CD14-positive monocyte (primary cell): ENCODE measurements around the gene SNCB. TPM values are rescaled to one million over a fixed set of nuclear protein-coding genes. Genes with fewer than 3 reads are reported as not detected.

Experiments
- DNase-seq, 3 donors: peaks; one replicate each; pipeline ENCODE4 v3.0.0-alpha.2; 2011 to 2022
- H2AFZ ChIP-seq: 2 replicates; pipeline ENCODE4 v1.6.0; 2012; ENCODE audit warnings: mild to moderate bottlenecking, low read depth, low read length, inconsistent platforms; ENCODE audit not compliant: insufficient read depth, poor library complexity, severe bottlenecking
- H3K27ac ChIP-seq, 2 donors: 1 replicate in 1 of 2; 2 replicates in 1 of 2; pipeline ENCODE4 v1.5.1; 2012 to 2013; ENCODE audit warnings: low read length in 2 of 2, control low read depth in 1 of 2, inconsistent platforms in 1 of 2, low read depth in 1 of 2, mild to moderate bottlenecking in 1 of 2
- H3K27me3 ChIP-seq, 2 donors: one replicate each; pipeline versions ENCODE4 v1.6.0 to v1.6.1; 2011 to 2013; ENCODE audit warnings: low read length in 2 of 2; ENCODE audit not compliant: control insufficient read depth in 2 of 2, insufficient read depth in 2 of 2
- H3K36me3 ChIP-seq, 2 donors: replicated peaks in 1 of 2; 1 replicate in 1 of 2; 2 replicates in 1 of 2; pipeline versions ENCODE4 v1.5.1 to v1.6.1; 2012 to 2013; ENCODE audit warnings: low read length in 2 of 2, control low read depth in 1 of 2, inconsistent platforms in 1 of 2, mild to moderate bottlenecking in 1 of 2; ENCODE audit not compliant: insufficient read depth in 2 of 2, control insufficient read depth in 1 of 2
- H3K4me1 ChIP-seq, 2 donors: 1 replicate in 1 of 2; 2 replicates in 1 of 2; pipeline versions ENCODE4 v1.5.1 to v1.6.1; 2012 to 2013; ENCODE audit warnings: low read length in 2 of 2, control low read depth in 1 of 2, inconsistent platforms in 1 of 2, mild to moderate bottlenecking in 1 of 2, moderate library complexity in 1 of 2; ENCODE audit not compliant: insufficient read depth in 2 of 2, control insufficient read depth in 1 of 2
- H3K4me2 ChIP-seq: replicated peaks from 2 replicates; pipeline ENCODE3; 2012; ENCODE audit warnings: low read length, moderate library complexity, mild to moderate bottlenecking; ENCODE audit not compliant: poor library complexity, severe bottlenecking; ENCODE audit errors: extremely low read depth
- H3K4me3 ChIP-seq, 3 experiments: fragments of 200-600 bp in 1 of 3; sonication (generic) in 1 of 3; replicated peaks in 1 of 3; 1 replicate in 2 of 3; 2 replicates in 1 of 3; pipeline ENCODE4 v1.5.1; 2011 to 2013; ENCODE audit warnings: low read length in 3 of 3, mild to moderate bottlenecking in 3 of 3, control low read depth in 2 of 3, low read depth in 2 of 3, inconsistent platforms in 1 of 3, moderate library complexity in 1 of 3
- H3K79me2 ChIP-seq: 2 replicates; pipeline ENCODE4 v1.6.0; 2012; ENCODE audit warnings: mild to moderate bottlenecking, control low read depth, inconsistent platforms, low read length, moderate library complexity; ENCODE audit not compliant: insufficient read depth
- H3K9ac ChIP-seq: 2 replicates; pipeline ENCODE4 v1.6.0; 2017; ENCODE audit warnings: low read length, mild to moderate bottlenecking; ENCODE audit not compliant: insufficient read depth, poor library complexity, severe bottlenecking
- H3K9me3 ChIP-seq, 2 donors: replicated peaks in 1 of 2; 1 replicate in 1 of 2; 2 replicates in 1 of 2; pipeline versions ENCODE4 v1.5.1 to v1.6.1; 2012 to 2013; ENCODE audit warnings: low read length in 2 of 2, control low read depth in 1 of 2; ENCODE audit not compliant: control insufficient read depth in 1 of 2, insufficient read depth in 1 of 2
- H4K20me1 ChIP-seq: 2 replicates; pipeline ENCODE4 v1.6.0; 2012; ENCODE audit warnings: mild to moderate bottlenecking, low read length, control low read depth, moderate library complexity; ENCODE audit not compliant: insufficient read depth
- H3K27ac Mint-ChIP-seq, 7 donors: one replicate each; pipeline ENCODE4 v1.8.0; 2020; ENCODE audit warnings: mild to moderate bottlenecking in 7 of 7, mixed read lengths in 7 of 7, moderate library complexity in 6 of 7, inconsistent platforms in 2 of 7
- H3K27me3 Mint-ChIP-seq, 3 donors: one replicate each; pipeline ENCODE4 v1.8.0; 2021 to 2022; ENCODE audit warnings: low read depth in 3 of 3, mild to moderate bottlenecking in 3 of 3, mixed read lengths in 3 of 3, moderate library complexity in 3 of 3, inconsistent platforms in 1 of 3
- H3K36me3 Mint-ChIP-seq, 2 donors: one replicate each; pipeline ENCODE4 v1.8.0; 2020; ENCODE audit warnings: mixed read lengths in 2 of 2, inconsistent platforms in 1 of 2, mild to moderate bottlenecking in 1 of 2
- H3K4me1 Mint-ChIP-seq: one replicate; pipeline ENCODE4 v1.8.0; 2020; ENCODE audit warnings: mild to moderate bottlenecking, mixed read lengths
- H3K4me3 Mint-ChIP-seq, 2 donors: one replicate each; pipeline ENCODE4 v1.8.0; 2020; ENCODE audit warnings: mild to moderate bottlenecking in 2 of 2, mixed read lengths in 2 of 2, moderate library complexity in 1 of 2
- H3K9me3 Mint-ChIP-seq, 7 donors: one replicate each; pipeline ENCODE4 v1.8.0; 2020 to 2022; ENCODE audit warnings: mixed read lengths in 7 of 7, mild to moderate bottlenecking in 6 of 7, moderate library complexity in 6 of 7, inconsistent platforms in 2 of 7
- CTCF ChIP-seq: fragments of 200-600 bp; IDR thresholded peaks from one replicate; pipeline ENCODE4 v1.8.0; 2022; ENCODE audit warnings: antibody characterized with exemption, mild to moderate bottlenecking
- whole genome bisulfite sequencing: methylation state at CpG from one replicate; pipeline ENCODE4 v1.1.5; 2013; ENCODE audit warnings: missing lambda C conversion rate; ENCODE audit not compliant: insufficient coverage; 5-methylcytosine and 5-hydroxymethylcytosine counted together
- intact Hi-C, 2 donors: fragments of 100-400 bp; cut with micrococcal nuclease; formaldehyde crosslinking; loops; one replicate each; pipeline versions ENCODE4 v1.15.0 to v1.15.1; 2023
- polyA plus RNA-seq, 3 donors: library from polyadenylated mRNA; depleted of rRNA in 1 of 3; unstranded in 2 of 3; stranded (reverse) in 1 of 3; fragments of 300-500 nt in 2 of 3; fragments of >200 nt in 1 of 3; fragmentation: Illumina TruSeq in 2 of 3; gene quantifications; 1 replicate in 2 of 3; 2 replicates in 1 of 3; pipeline ENCODE4 v1.2.3, GENCODE V29; 2012 to 2021

Gene SNCB
- polyA plus RNA-seq, 3 donors = not detected

GRCh38 chr5:176594554-176594953, 35.8 kb downstream of the SNCB start:
- no peak overlapping the region for H3K27ac Mint-ChIP-seq
- intact Hi-C loops = no loop called here
- Histone ChIP-seq H3K27ac (no peak overlapping the region), H3K27me3 (peaks cover 0 to 29% of the 10 kb centered on the region in 2 donors), H3K4me2 (no peak overlapping the region), H2AFZ (no peak overlapping the region), H3K9me3 (peaks cover 17 to 20% of the 10 kb centered on the region in 2 donors), H3K4me1 (peaks cover 2 to 12% of the 10 kb centered on the region in 2 donors), H4K20me1 (no peaks in the 10 kb centered on the region), H3K9ac (no peak overlapping the region), H3K79me2 (no peaks in the 10 kb centered on the region), H3K36me3 (no peaks in the 10 kb centered on the region), H3K4me3 (no peak overlapping the region)
- no peak for TF ChIP-seq CTCF
- no peaks in the 10 kb centered on the region for H3K36me3 Mint-ChIP-seq
- no peak for DNase-seq
- peaks cover 0 to 12% (median 5%) of the 10 kb centered on the region in 7 donors for H3K9me3 Mint-ChIP-seq
- H3K4me1 Mint-ChIP-seq = peaks cover 7% of the 10 kb centered on the region
- H3K4me3 Mint-ChIP-seq = peak overlapping the region in 1 of 2 donors; percentile 65
- WGBS = 91% methylated on average over 7 of the region's 8 CpGs
- H3K27me3 Mint-ChIP-seq = peaks cover 30 to 40% (median 34%) of the 10 kb centered on the region in 3 donors

GRCh38 chr5:176593273-176593869, 37.0 kb downstream of the SNCB start:
- Histone ChIP-seq H3K4me1 (peaks cover 2 to 12% of the 10 kb centered on the region in 2 donors), H4K20me1 (no peaks in the 10 kb centered on the region), H3K9ac (no peak overlapping the region), H3K36me3 (no peaks in the 10 kb centered on the region), H3K4me2 (no peak overlapping the region), H3K79me2 (no peaks in the 10 kb centered on the region), H3K27me3 (peaks cover 0 to 23% of the 10 kb centered on the region in 2 donors), H2AFZ (no peak overlapping the region), H3K27ac (no peak overlapping the region), H3K9me3 (peaks cover 17 to 20% of the 10 kb centered on the region in 2 donors), H3K4me3 (no peak overlapping the region)
- TF ChIP-seq CTCF = no peak
- Mint-ChIP-seq H3K4me1 (peaks cover 7% of the 10 kb centered on the region), H3K9me3 (peaks cover 0 to 12% (median 5%) of the 10 kb centered on the region in 7 donors), H3K27ac (no peak overlapping the region), H3K4me3 (no peak overlapping the region), H3K27me3 (peaks cover 24 to 34% (median 31%) of the 10 kb centered on the region in 3 donors), H3K36me3 (no peaks in the 10 kb centered on the region)
- no peak for DNase-seq
- intact Hi-C loops = no loop called here
- WGBS = 92% methylated on average over 7 of the region's 12 CpGs
